Stimulated activated CD8-positive, alpha-beta memory T cell treated with anti-CD3 and anti-CD28 coated beads, Interleukin-2, amount 100 ng/mL, for 1 hour (primary cell): ENCODE measurements around the gene SYCN.
"Not testable (repeated sequence)": the region's sequence is repeated elsewhere in the genome, so short reads cannot be mapped to it uniquely, and the experiment has no call there.

ENCODE experiments used
- DNase-seq, 2 donors: peaks; one replicate each; pipeline ENCODE4 v3.0.0-alpha.2; 2020; ENCODE audit warnings: low read depth in 2 of 2

The SYCN gene, protein sequence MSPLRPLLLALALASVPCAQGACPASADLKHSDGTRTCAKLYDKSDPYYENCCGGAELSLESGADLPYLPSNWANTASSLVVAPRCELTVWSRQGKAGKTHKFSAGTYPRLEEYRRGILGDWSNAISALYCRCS

DNA sequence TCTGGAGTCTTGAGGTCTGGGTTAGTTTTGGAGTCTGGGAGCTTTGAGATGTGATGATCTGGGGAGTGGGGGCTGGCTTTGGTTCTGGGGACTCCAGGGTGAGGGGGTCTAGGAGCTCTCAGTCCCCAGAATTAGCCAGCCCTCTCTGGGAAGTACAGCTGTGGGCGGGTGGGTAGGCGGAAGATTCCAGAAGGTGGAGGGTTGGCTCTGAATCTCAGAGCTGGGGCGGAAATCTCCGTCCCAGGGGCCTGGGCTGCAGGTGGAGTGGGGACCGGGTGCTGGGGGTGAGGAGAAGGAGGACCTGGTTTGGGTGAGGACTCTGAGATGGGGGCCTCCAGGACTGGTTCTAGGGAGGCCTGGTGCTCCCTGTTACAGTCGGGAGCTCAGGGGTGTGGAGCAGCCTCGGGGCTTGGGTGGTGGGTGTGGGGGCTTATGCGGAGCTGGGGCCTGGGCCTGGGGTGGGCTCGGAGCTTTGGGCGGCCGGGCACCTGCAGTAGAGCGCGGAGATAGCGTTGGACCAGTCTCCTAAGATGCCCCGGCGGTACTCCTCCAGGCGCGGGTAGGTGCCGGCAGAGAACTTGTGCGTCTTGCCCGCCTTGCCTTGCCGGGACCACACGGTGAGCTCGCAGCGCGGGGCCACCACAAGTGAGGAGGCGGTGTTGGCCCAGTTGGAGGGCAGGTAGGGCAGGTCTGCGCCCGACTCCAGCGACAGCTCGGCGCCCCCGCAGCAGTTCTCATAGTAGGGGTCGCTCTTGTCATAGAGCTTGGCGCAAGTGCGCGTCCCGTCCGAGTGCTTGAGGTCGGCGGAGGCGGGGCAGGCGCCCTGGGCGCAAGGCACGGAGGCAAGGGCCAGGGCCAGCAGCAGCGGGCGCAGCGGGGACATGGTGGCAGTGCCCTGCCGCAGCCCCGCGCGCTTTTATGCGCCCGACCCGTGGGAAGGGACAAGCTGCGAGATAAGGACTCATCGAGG lies at the start of gene SYCN:
SYCN (minus strand) TSS at position 892 of the 970 bp plus-strand sequence; CDS start at position 883, 9 bp downstream.
- DNase-seq: no peak

DNA sequence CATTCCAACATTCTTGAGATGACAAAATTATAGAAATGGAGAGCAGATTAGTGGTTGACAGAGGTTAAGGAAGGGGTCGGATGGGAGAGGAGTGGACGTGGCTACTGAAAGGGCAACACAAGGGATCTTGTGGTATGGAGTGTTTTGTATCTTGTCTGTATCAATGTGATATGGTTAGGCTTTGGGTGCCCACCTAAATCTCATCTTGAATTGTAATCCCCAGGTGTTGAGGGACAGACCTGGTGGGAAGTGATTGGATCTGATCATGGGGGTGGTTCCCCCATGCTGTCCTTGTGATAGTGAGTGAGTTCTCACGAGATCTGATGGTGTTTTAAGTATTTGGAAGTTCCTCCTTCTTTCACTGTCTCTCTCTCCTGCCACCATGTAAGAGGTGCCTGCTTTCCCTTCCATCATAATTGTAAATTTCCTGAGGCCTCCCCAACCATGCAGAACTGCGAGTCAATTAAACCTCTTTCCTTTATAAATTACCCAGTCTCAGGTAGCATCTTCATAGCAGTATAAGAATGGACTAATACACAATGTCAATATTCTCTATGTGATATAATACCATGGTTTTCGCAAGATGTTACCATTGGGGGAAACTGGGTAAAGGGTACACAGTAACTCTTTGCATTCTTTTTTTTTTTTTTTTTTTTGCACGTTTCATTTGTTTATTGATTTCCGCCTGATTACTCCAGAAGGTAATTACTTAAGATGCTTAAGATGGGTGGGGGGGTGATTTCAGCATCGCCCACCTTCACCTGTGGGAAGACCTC lies 49.5 kb upstream of the SYCN start:
- no peak for DNase-seq

GRCh38 chr19:39252458-39252857 lies 48.4 kb upstream of the SYCN start:
- DNase-seq: no peak

- DNase-seq: no peak
Measured at GRCh38 chr19:39251846-39252245, 47.8 kb upstream of the SYCN start.

DNA sequence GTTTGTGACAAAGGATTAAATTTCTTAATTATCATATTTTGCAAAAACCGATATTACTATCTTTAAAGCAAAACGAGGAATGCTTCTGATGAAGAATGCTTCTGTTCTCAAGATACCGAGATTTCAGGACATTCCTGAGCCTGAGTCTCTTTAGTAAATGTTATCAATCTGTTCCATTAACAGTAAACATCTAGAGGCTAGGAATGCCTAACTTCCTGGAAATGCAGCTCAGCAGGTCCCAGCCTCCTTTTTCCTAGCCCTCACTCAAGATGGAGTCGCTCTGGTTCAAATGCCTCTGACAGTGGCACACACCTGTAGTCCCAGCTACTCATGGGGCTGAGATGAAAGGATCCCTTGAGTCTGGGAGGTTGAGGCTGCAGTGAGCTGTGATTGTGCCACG lies 47.0 kb upstream of the SYCN start:
- no peak for DNase-seq

- no peak for DNase-seq
Measured at GRCh38 chr19:39248806-39249205, 44.7 kb upstream of the SYCN start, which contains the start of gene IFNL4. Gene IFNL4 (minus strand): TSS chr19:39248856.

GRCh38 chr19:39247701-39248664 lies 43.9 kb upstream of the SYCN start:
- no peak for DNase-seq

GRCh38 chr19:39246951-39247669 lies 43.0 kb upstream of the SYCN start:
- no peak for DNase-seq

GRCh38 chr19:39245166-39245565 lies 41.1 kb upstream of the SYCN start:
- DNase-seq: not testable (repeated sequence)

- DNase-seq: not testable (repeated sequence)
Measured at GRCh38 chr19:39244410-39245100, 40.5 kb upstream of the SYCN start, which contains the start of gene IFNL3. Gene IFNL3 (minus strand): TSS chr19:39245006. CDS start chr19:39244967, 39 bp downstream.

- DNase-seq: not testable (repeated sequence)
Measured at GRCh38 chr19:39243741-39244140, 39.7 kb upstream of the SYCN start.

GRCh38 chr19:39240421-39240820 lies 36.4 kb upstream of the SYCN start:
- DNase-seq: no peak

DNA sequence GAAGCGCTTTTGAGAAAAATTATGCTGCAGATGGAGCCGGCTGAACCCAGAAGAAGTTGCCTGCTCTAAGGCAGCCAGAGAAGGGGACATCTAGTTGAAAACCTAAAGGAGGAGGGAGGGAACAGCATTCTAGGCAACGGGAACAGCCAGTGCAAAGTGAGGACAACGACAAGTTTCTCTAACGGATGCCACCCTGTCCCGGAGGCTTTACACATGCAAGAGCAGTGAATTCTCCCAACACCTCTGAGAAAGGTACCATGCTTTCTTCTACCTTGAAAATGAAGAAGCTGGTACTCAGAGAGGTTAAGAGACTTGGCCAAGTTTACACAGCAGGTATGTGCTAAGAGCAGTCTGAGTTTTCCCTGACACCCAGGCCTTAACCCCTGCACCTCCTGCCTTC lies 34.9 kb upstream of the SYCN start:
- DNase-seq: no peak

DNA sequence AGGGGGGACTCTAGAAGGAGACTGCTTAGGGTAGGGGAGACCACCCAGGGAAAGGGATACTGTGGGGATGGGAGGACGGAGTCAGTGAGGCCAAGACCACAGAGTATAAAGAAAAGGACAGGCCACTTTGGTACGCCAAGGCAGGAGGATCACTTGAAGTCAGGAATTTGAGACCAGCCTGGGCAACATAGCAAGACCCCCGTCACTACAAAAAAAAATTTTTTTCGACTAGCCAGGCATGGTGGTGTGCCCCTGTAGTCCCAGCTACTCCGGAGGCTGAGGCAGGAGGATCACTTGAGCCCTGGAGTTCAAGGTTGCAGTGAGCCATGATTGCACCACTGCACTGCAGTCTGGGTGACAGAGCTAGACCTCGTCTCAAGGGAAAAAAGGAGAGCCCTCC lies 34.1 kb upstream of the SYCN start:
- no peak for DNase-seq

DNA sequence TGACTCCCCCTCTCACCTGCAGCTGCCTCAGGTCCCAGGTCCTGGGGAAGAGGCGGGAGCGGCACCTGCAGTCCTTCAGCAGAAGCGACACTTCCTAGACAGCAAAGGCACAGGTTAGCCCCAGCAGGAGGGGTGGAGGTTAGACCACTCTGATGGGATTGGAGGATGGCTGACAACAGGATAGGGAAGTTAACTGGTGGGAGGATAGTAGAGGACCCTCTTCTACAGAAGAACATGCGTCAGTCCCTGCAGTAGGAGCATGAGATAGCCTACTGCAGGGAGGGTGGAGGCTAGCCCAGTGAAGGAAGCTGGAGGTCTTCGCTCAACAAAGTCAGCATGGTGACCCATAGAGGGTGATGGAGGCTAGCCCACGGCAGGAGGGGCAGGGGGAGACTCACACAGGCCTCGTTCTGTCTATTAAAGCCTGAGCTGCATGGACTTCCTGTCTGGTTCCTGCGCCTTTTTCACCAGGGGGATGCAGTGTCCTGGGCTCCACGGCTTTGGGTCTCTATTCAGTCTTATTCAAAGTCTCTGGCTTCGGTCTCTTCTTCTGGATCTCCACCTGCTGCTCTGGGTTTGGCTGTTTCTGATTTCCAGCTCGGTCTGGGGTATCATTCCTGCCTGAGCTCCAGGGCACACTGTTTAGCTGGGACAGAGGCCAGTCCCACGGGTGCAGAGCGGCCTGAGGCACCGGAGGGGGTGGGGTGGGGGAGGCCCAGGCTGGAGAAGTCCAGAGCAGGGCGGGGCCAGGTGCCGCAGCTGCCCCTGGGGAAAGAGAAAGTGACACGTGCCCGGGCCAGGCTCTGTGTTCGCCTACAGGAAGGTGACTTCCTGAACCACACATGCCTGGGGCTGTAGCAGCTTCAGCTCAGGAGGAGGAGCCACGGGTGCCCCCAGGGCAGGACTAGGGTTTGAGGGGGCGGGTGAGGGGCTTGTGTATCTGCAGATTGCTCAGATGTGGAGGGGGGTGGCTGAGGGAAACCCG lies 33.4 kb upstream of the SYCN start:
- DNase-seq: peak in 1 of 2 donors; percentile 9

DNA sequence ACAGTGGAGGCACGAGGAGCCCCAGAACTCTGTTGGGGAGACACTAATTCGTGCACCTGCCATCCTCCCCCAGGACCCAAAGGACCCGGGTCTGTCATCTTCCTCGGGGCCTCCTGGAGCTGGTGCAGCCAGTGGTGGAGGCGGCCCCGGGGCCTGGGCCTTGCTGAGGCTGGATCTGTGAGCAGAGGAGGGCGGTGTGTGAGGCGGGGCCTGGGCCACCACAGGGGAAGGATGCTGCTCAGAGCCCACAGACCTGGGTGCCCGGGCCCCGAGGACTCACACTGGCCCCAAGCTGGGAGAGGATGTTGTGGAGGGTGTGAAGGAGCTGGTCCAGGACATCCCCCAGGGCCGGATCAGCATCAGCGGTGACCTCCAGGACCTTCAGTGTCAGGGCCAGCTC lies 32.5 kb upstream of the SYCN start:
- peak; percentile 14 to 18 for DNase-seq

DNA sequence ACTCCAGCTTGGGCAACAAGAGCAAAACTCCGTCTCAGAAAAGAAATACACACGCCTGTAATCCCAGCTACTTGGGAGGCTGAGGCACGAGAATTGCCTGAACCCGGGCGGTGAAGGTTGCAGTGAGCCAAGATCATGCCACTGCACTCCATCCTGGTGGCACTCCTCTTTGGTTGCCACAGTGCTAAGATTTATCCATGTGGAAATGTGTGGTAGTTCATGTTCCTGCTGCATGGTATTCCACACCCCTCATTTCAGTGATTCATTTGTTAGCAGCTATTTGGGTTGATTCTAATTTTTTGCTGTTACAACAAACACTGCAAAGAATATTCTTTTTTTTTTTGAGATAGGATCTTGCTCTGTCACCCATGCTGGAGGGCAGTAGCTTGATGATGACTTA lies 28.6 kb upstream of the SYCN start:
- no peak for DNase-seq

- no peak for DNase-seq
Measured at GRCh38 chr19:39230096-39230764, 26.2 kb upstream of the SYCN start.
